Measurements from ENCODE around the gene ERN2.

GRCh38 chr16:23679986-23680336, 33.1 kb downstream of the ERN2 start:
- TF ChIP-seq EP300 (IDR thresholded peaks at IDR 0.05) (no peak), POLR2A (IDR thresholded peaks at IDR 0.05) (no peak)
